B cell (primary cell): ENCODE measurements around the gene NMUR1. TPM values are rescaled to one million over a fixed set of nuclear protein-coding genes. Genes with fewer than 3 reads are reported as not detected.

Experiments
- ATAC-seq: fragments of 200-7000 bp; cut with Tn5 transposase; one replicate; pipeline ENCODE4 v1.10.0; 2021; ENCODE audit warnings: low read depth, mild to moderate bottlenecking, moderate number of reproducible peaks, moderate library complexity
- CTCF ChIA-PET: fragments of 350-600 bp; sonication (Branson Sonifier 250); formaldehyde crosslinking; loops from one replicate; lab custom pipeline; 2021; ENCODE audit warnings: antibody characterized with exemption, inconsistent platforms; lab: Charles Lee
- POLR2A ChIA-PET: fragments of 350-600 bp; sonication (Branson Sonifier 250); formaldehyde crosslinking; loops from one replicate; lab custom pipeline; 2021; ENCODE audit warnings: antibody characterized with exemption; lab: Charles Lee
- DNase-seq: peaks from one replicate; pipeline ENCODE4 v3.0.0; 2013
- H2AFZ ChIP-seq: 2 replicates; pipeline ENCODE4 v1.6.1; 2012; ENCODE audit warnings: mild to moderate bottlenecking, low read depth, low read length; ENCODE audit not compliant: insufficient read depth, poor library complexity, severe bottlenecking
- H3K27ac ChIP-seq, 2 donors: 1 replicate in 1 of 2; 2 replicates in 1 of 2; pipeline ENCODE4 v1.5.1; 2012 to 2013; ENCODE audit warnings: low read length in 2 of 2, mild to moderate bottlenecking in 2 of 2, moderate library complexity in 1 of 2
- H3K27me3 ChIP-seq, 4 experiments: fragments of 200-600 bp in 1 of 4; sonication (generic) in 1 of 4; replicated peaks in 1 of 4; 1 replicate in 2 of 4; 2 replicates in 2 of 4; pipeline versions ENCODE4 v1.6.1 to v1.7.0; 2013 to 2016; ENCODE audit warnings: low read length in 3 of 4, mild to moderate bottlenecking in 2 of 4, mixed read lengths in 1 of 4, moderate library complexity in 1 of 4; ENCODE audit not compliant: insufficient read depth in 4 of 4, control insufficient read depth in 3 of 4; ENCODE audit errors: control extremely low read depth in 1 of 4
- H3K36me3 ChIP-seq, 2 experiments: replicated peaks in 1 of 2; 1 replicate in 1 of 2; 2 replicates in 1 of 2; pipeline versions ENCODE4 v1.6.1 to v1.7.1; 2013; ENCODE audit warnings: low read length in 1 of 2; ENCODE audit not compliant: insufficient read depth in 2 of 2, control insufficient read depth in 1 of 2; ENCODE audit errors: control extremely low read depth in 1 of 2, extremely low read depth in 1 of 2
- H3K4me1 ChIP-seq, 2 donors: fragments of 200-600 bp in 1 of 2; sonication (generic) in 1 of 2; 1 replicate in 1 of 2; 2 replicates in 1 of 2; pipeline versions ENCODE4 v1.5.1 to v1.6.1; 2013 to 2017; ENCODE audit warnings: low read length in 2 of 2; ENCODE audit not compliant: control insufficient read depth in 2 of 2, insufficient read depth in 2 of 2
- H3K4me2 ChIP-seq: replicated peaks from 2 replicates; pipeline ENCODE3; 2012; ENCODE audit warnings: mild to moderate bottlenecking, low read depth, low read length; ENCODE audit not compliant: poor library complexity, severe bottlenecking
- H3K4me3 ChIP-seq, 5 experiments: fragments of 200-600 bp in 1 of 5; sonication (generic) in 1 of 5; 1 replicate in 3 of 5; 2 replicates in 2 of 5; pipeline versions ENCODE4 v1.5.1 to v1.7.0; 2011 to 2016; ENCODE audit warnings: low read length in 4 of 5, mild to moderate bottlenecking in 4 of 5, low read depth in 2 of 5, control low read depth in 1 of 5, moderate library complexity in 1 of 5; ENCODE audit not compliant: insufficient read depth in 1 of 5; ENCODE audit errors: control extremely low read depth in 1 of 5, extremely low read depth in 1 of 5
- H3K79me2 ChIP-seq: fragments of 200-600 bp; sonication (generic); one replicate; pipeline ENCODE4 v1.6.0; 2016; ENCODE audit warnings: low read length; ENCODE audit not compliant: control insufficient read depth, insufficient read depth
- H3K9ac ChIP-seq: fragments of 200-600 bp; sonication (generic); 2 replicates; pipeline ENCODE4 v1.6.1; 2017; ENCODE audit warnings: mild to moderate bottlenecking, low read length, moderate library complexity
- H3K9me3 ChIP-seq, 3 donors: one replicate each; pipeline versions ENCODE4 v1.6.1 to v1.7.1; 2013; ENCODE audit warnings: low read length in 2 of 3; ENCODE audit not compliant: control insufficient read depth in 2 of 3, insufficient read depth in 1 of 3; ENCODE audit errors: control extremely low read depth in 1 of 3
- H4K20me1 ChIP-seq: 2 replicates; pipeline ENCODE4 v1.6.0; 2012; ENCODE audit warnings: mild to moderate bottlenecking, low read length; ENCODE audit not compliant: insufficient read depth, control insufficient read depth, poor library complexity, severe bottlenecking
- H3K27ac Mint-ChIP-seq: one replicate; pipeline ENCODE4 v1.8.0; 2021; ENCODE audit warnings: mixed read lengths
- H3K27me3 Mint-ChIP-seq: one replicate; pipeline ENCODE4 v1.8.0; 2021; ENCODE audit warnings: mixed read lengths
- H3K4me1 Mint-ChIP-seq: one replicate; pipeline ENCODE4 v1.8.0; 2021; ENCODE audit warnings: mixed read lengths
- H3K4me3 Mint-ChIP-seq: one replicate; pipeline ENCODE4 v1.8.0; 2021; ENCODE audit warnings: mixed read lengths
- H3K9me3 Mint-ChIP-seq: one replicate; pipeline ENCODE4 v1.8.0; 2022; ENCODE audit warnings: mixed read lengths; ENCODE audit not compliant: insufficient read depth
- CTCF ChIP-seq: fragments of 200-600 bp; IDR thresholded peaks from one replicate; pipeline ENCODE4 v1.8.0; 2022; ENCODE audit warnings: antibody characterized with exemption, mild to moderate bottlenecking
- EZH2 ChIP-seq: IDR thresholded peaks from 2 replicates; pipeline ENCODE4 v1.6.1; 2012; ENCODE audit warnings: borderline replicate concordance, low read depth, mild to moderate bottlenecking, moderate library complexity, low read length; ENCODE audit not compliant: insufficient read depth, poor library complexity, severe bottlenecking
- WGBS: methylation state at CpG from one replicate; pipeline ENCODE4 v1.1.5; 2013; ENCODE audit warnings: missing lambda C conversion rate; ENCODE audit not compliant: insufficient coverage; 5-methylcytosine and 5-hydroxymethylcytosine counted together
- intact Hi-C: fragments of 100-400 bp; cut with micrococcal nuclease; formaldehyde crosslinking; loops from one replicate; pipeline ENCODE4 v1.10.0; 2022
- polyA plus RNA-seq: library from polyadenylated mRNA; depleted of rRNA; stranded (reverse); fragments of >200 nt; gene quantifications from 2 replicates; pipeline ENCODE4 v1.2.3, GENCODE V29; 2012
- total RNA-seq, 2 donors: library from RNA; stranded (reverse); fragments of 120-200 nt in 1 of 2; gene quantifications; 1 replicate in 1 of 2; 2 replicates in 1 of 2; pipeline versions ENCODE4 v1.2.3 to v1.2.4, GENCODE V29; 2013 to 2022

Gene NMUR1
- total and polyA plus RNA-seq, 2 donors (not counting 1 experiment from before 2014, with no cell fraction given) = 0.09 to 0.10 TPM

- no peak overlapping the region for H3K27ac Mint-ChIP-seq
- Histone ChIP-seq H2AFZ (no peak overlapping the region), H3K27ac (no peak overlapping the region), H3K9me3 (peaks cover 0 to 12% (median 0%) of the 10 kb centered on the region in 3 donors), H3K4me1 (peaks cover 8 to 16% of the 10 kb centered on the region in 2 donors), H3K9ac (no peak overlapping the region), H3K4me2 (no peak overlapping the region), H3K27me3 (peaks cover 0 to 20% (median 7%) of the 10 kb centered on the region in 4 experiments), H3K36me3 (no peaks in the 10 kb centered on the region), H3K4me3 (no peak overlapping the region), H3K79me2 (no peaks in the 10 kb centered on the region), H4K20me1 (no peaks in the 10 kb centered on the region)
- H3K4me1 Mint-ChIP-seq = peaks cover 8% of the 10 kb centered on the region
- ATAC-seq (no peak), DNase-seq (no peak)
- TF ChIP-seq CTCF = no peak
- no peak for TF ChIP-seq EZH2
- no peak overlapping the region for H3K4me3 Mint-ChIP-seq
- H3K9me3 Mint-ChIP-seq = no peaks in the 10 kb centered on the region
- ChIA-PET POLR2A (no interaction called here), CTCF (interaction anchor here (0.9 to 2.3 kb wide), 5 partner anchors 8 to 670 kb away, joined by 3 to 9 read pairs (median 5); no protein-coding TSS in a partner anchor)
- H3K27me3 Mint-ChIP-seq = peaks cover 25% of the 10 kb centered on the region
- 95% methylated on average over 21 of the region's 24 CpGs for WGBS
- intact Hi-C loops = no loop called here
Measured at GRCh38 chr2:231525248-231526163, 4.7 kb downstream of the NMUR1 start.
